ENCODE results near the gene GHR.

GHR gene

DNA sequence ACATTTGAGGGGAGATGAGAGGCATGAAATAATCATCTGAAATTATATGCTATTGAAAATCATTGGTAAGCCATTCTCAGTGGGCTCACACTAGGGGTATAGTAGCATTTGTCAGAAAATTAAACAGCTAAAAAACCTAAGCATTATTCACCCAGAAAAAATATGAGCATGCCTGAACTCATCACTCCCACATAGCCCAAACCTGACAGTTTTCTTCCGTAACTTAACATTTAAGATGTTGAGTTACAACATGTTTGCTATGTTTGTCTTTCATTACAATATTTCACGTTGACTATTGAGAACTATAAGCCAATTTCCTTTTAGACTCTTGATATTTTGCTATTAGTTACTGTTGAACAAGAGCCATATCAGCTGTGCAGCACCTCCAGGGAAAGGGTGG, 23.5 kb upstream of the GHR start:
- no peak for TF ChIP-seq EP300 (IDR thresholded peaks at IDR 0.05; ENCODE audit: borderline replicate concordance)
- TF ChIP-seq YY1 (IDR thresholded peaks at IDR 0.05; ENCODE audit: low read depth): no peak

DNA sequence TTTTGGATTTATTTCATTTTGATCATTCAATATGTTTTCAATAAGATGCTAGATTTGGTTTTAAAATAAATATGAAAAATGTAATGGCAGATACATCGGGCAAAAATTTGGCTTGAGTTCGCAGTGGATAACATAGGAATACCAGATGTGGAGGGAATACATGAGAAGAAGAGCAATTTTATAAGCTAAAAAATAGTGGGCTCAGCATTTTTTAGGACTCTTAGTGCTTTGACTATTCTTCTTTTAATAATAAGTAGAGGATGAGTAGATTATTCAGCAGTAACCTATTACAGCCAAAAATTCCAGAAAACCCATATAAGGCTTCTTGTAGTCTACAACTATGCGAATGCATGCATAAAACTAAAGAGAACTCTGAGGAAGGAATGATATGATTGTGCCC, 22.8 kb upstream of the GHR start:
- no peak for TF ChIP-seq TAF1 (IDR thresholded peaks at IDR 0.05; ENCODE audit: low read depth)
- TF ChIP-seq, protein P1, sequence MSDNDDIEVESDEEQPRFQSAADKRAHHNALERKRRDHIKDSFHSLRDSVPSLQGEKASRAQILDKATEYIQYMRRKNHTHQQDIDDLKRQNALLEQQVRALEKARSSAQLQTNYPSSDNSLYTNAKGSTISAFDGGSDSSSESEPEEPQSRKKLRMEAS (IDR thresholded peaks at IDR 0.05): no peak

DNA sequence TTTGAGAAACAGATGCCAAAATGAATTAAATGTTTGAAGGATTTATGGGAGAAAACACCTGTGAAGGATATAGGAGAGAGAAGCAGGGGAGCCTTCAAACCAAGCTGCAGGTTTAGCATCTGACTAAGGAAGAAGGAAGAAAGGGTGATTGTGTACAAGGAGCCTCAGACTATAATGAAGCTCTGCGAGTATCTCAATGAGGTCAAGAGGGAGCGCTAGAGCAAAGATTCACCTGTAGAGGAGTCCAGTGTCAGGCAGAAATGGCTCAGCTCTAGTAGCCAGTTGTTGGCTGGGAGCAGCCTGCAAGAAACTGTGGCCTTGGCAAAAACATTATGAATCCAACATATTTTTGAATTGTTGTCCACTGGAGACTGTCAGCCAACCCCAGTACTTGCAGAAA, 20.0 kb upstream of the GHR start:
- no peak for TF ChIP-seq ZBTB7A (IDR thresholded peaks at IDR 0.05; ENCODE audit: low read depth)
- no peak for TF ChIP-seq TEAD4 (IDR thresholded peaks at IDR 0.05)
- no peak for TF ChIP-seq CREB1 (IDR thresholded peaks at IDR 0.05; ENCODE audit: low read depth)
- TF ChIP-seq, protein P2, sequence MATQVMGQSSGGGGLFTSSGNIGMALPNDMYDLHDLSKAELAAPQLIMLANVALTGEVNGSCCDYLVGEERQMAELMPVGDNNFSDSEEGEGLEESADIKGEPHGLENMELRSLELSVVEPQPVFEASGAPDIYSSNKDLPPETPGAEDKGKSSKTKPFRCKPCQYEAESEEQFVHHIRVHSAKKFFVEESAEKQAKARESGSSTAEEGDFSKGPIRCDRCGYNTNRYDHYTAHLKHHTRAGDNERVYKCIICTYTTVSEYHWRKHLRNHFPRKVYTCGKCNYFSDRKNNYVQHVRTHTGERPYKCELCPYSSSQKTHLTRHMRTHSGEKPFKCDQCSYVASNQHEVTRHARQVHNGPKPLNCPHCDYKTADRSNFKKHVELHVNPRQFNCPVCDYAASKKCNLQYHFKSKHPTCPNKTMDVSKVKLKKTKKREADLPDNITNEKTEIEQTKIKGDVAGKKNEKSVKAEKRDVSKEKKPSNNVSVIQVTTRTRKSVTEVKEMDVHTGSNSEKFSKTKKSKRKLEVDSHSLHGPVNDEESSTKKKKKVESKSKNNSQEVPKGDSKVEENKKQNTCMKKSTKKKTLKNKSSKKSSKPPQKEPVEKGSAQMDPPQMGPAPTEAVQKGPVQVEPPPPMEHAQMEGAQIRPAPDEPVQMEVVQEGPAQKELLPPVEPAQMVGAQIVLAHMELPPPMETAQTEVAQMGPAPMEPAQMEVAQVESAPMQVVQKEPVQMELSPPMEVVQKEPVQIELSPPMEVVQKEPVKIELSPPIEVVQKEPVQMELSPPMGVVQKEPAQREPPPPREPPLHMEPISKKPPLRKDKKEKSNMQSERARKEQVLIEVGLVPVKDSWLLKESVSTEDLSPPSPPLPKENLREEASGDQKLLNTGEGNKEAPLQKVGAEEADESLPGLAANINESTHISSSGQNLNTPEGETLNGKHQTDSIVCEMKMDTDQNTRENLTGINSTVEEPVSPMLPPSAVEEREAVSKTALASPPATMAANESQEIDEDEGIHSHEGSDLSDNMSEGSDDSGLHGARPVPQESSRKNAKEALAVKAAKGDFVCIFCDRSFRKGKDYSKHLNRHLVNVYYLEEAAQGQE (IDR thresholded peaks at IDR 0.05; ENCODE audit: low read depth): no peak
- TF ChIP-seq EP300 (IDR thresholded peaks at IDR 0.05; ENCODE audit: borderline replicate concordance): no peak
- TF ChIP-seq RAD21 (IDR thresholded peaks at IDR 0.05; ENCODE audit: low read depth): no peak

DNA sequence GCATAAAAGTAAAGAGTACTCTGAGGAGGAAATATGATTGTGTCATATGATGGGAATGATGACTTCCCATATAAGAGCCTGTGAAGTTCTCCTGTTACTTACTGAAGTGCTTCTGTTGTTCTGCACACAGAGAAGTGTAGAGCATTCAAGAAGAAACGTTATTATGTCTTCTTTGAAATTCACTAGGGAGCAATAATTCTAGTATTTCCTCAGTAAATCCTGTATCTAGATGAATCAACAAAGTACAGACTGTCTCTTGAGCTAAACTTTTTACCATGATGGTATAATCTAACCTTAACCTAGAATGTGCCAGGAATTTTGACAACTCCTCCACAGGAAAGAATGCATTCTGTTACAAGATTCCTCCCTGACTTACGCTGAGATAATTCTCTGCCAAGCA, 18.9 kb upstream of the GHR start:
- TF ChIP-seq NFIC (IDR thresholded peaks at IDR 0.05): no peak

DNA sequence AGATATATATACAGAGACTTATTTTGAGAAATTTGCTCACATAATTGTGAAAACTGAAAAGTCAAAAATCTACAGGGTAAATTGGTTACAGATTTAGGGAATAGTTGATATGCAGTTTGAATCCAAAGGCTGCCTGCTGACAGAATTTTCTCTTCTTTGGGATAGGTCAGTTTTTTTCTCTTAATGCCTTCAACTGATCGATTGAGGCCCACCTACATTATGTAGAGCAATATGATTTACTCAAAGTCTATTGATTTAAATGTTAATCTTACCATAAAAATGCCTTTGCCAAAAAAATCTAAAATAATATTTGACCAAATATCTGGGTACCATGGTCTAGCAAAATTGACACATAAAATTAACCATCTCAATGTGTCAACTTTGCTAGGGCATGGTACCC, 3.9 kb upstream of the GHR start:
- TF ChIP-seq FOXM1 (IDR thresholded peaks at IDR 0.05; ENCODE audit: borderline replicate concordance, low read depth): no peak
- no peak for TF ChIP-seq EGR1 (IDR thresholded peaks at IDR 0.05)
- TF ChIP-seq EP300 (IDR thresholded peaks at IDR 0.05; ENCODE audit: borderline replicate concordance): no peak
- no peak for TF ChIP-seq RAD21 (IDR thresholded peaks at IDR 0.05; ENCODE audit: low read depth)
- TF ChIP-seq, protein P2 (IDR thresholded peaks at IDR 0.05; ENCODE audit: low read depth): no peak
- no peak for TF ChIP-seq YY1 (IDR thresholded peaks at IDR 0.05; ENCODE audit: low read depth)
- no peak for TF ChIP-seq TEAD4 (IDR thresholded peaks at IDR 0.05)
- no peak for TF ChIP-seq ZBTB7A (IDR thresholded peaks at IDR 0.05; ENCODE audit: low read depth)
- no peak for TF ChIP-seq NFIC (IDR thresholded peaks at IDR 0.05)
- TF ChIP-seq CEBPB (IDR thresholded peaks at IDR 0.05): no peak
- TF ChIP-seq TAF1 (IDR thresholded peaks at IDR 0.05; ENCODE audit: low read depth): no peak

DNA sequence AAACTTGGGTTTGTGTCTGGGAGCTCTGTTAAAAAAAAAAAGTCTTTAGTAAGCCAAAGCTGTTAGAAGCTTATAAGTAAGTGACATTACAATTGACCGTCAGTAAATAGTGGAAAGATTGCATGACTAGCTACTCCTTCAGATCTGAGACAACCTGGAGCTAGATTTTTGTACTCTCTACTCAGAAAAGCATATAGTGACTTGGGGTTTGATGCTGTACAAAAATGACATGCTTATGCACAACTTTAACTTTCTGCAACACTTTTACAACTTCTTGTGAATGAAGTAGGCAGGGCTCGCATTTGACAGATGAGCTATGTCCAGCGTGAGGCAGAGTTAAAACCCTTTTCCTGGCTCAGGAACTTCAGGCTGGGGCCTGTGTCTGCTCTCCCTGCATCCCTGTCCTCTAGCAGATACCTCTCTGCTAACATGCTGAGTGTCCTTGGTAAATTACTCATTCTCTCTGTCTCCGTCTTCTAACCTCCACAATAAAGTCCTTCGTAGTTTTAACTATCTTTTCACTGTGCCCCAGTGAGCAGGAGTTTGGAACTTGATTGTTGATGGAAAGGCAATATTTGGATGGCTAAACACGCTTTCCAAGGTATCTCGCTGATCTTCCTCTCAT, 471 bp upstream of the GHR start:
- no peak for TF ChIP-seq NFIC (IDR thresholded peaks at IDR 0.05)
- TF ChIP-seq TEAD4 (IDR thresholded peaks at IDR 0.05): no peak
- TF ChIP-seq TCF12 (IDR thresholded peaks at IDR 0.05; ENCODE audit: low read depth): no peak
- no peak for TF ChIP-seq YY1 (IDR thresholded peaks at IDR 0.05; ENCODE audit: low read depth)
- TF ChIP-seq FOXM1 (IDR thresholded peaks at IDR 0.05; ENCODE audit: borderline replicate concordance, low read depth): no peak
- TF ChIP-seq TAF1 (IDR thresholded peaks at IDR 0.05; ENCODE audit: low read depth): no peak
- no peak for TF ChIP-seq RAD21 (IDR thresholded peaks at IDR 0.05; ENCODE audit: low read depth)
- no peak for TF ChIP-seq CREB1 (IDR thresholded peaks at IDR 0.05; ENCODE audit: low read depth)
- TF ChIP-seq, protein P2 (IDR thresholded peaks at IDR 0.05; ENCODE audit: low read depth): no peak
- TF ChIP-seq, protein P3, sequence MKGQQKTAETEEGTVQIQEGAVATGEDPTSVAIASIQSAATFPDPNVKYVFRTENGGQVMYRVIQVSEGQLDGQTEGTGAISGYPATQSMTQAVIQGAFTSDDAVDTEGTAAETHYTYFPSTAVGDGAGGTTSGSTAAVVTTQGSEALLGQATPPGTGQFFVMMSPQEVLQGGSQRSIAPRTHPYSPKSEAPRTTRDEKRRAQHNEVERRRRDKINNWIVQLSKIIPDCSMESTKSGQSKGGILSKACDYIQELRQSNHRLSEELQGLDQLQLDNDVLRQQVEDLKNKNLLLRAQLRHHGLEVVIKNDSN (IDR thresholded peaks at IDR 0.05): no peak
- TF ChIP-seq, protein P1 (IDR thresholded peaks at IDR 0.05): no peak
- TF ChIP-seq EP300 (IDR thresholded peaks at IDR 0.05; ENCODE audit: borderline replicate concordance): no peak
- no peak for TF ChIP-seq ZBTB7A (IDR thresholded peaks at IDR 0.05; ENCODE audit: low read depth)
